NCI-H128 (cell line): ENCODE results near the gene HNRNPA2B1.

Experiments
- DNase-seq: peaks from one replicate; lab custom pipeline; 2025; ENCODE audit not compliant: unreplicated experiment; lab: John Stamatoyannopoulos, UW

The HNRNPA2B1 gene

GRCh38 chr7:26200444-26201246 lies at the start of gene HNRNPA2B1:
Gene HNRNPA2B1, minus strand, starts transcription at chr7:26200746. Its CDS starts 169 bp downstream, at chr7:26200577.
- peak; percentile 98 for DNase-seq

GRCh38 chr7:26250239-26250638 lies 49.7 kb upstream of the HNRNPA2B1 start:
- DNase-seq: no peak

GRCh38 chr7:26245150-26245549 lies 44.6 kb upstream of the HNRNPA2B1 start:
- DNase-seq: no peak

- DNase-seq: no peak
Measured at GRCh38 chr7:26238032-26238431, 37.5 kb upstream of the HNRNPA2B1 start.

GRCh38 chr7:26237035-26237807 lies 36.7 kb upstream of the HNRNPA2B1 start:
- no peak for DNase-seq

GRCh38 chr7:26233902-26234511 lies 33.5 kb upstream of the HNRNPA2B1 start:
- no peak for DNase-seq

GRCh38 chr7:26227987-26228386 lies 27.4 kb upstream of the HNRNPA2B1 start:
- DNase-seq: no peak

- DNase-seq: no peak
Measured at GRCh38 chr7:26224359-26224758, 23.8 kb upstream of the HNRNPA2B1 start.

GRCh38 chr7:26216049-26216448 lies 15.5 kb upstream of the HNRNPA2B1 start:
- DNase-seq: no peak

GRCh38 chr7:26213807-26214515 lies 13.4 kb upstream of the HNRNPA2B1 start:
- no peak for DNase-seq

- DNase-seq: no peak
Measured at GRCh38 chr7:26212921-26213718, 12.6 kb upstream of the HNRNPA2B1 start.

- no peak for DNase-seq
Measured at GRCh38 chr7:26208040-26208439, 7.5 kb upstream of the HNRNPA2B1 start.

- DNase-seq: no peak
Measured at GRCh38 chr7:26203016-26203415, 2.5 kb upstream of the HNRNPA2B1 start.

- no peak for DNase-seq
Measured at GRCh38 chr7:26202019-26202990, 1.8 kb upstream of the HNRNPA2B1 start.

GRCh38 chr7:26201247-26202018 lies 887 bp upstream of the HNRNPA2B1 start, which contains the start of gene CBX3:
Gene CBX3, plus strand, starts transcription at chr7:26201745. Its CDS starts 1,254 bp downstream, at chr7:26202999.
- DNase-seq: peak; percentile 92

- DNase-seq: no peak
Measured at GRCh38 chr7:26200038-26200443, 505 bp downstream of the HNRNPA2B1 start.

GRCh38 chr7:26199301-26200037 lies 1.1 kb downstream of the HNRNPA2B1 start:
- DNase-seq: no peak

GRCh38 chr7:26198781-26199169 lies 1.8 kb downstream of the HNRNPA2B1 start:
- DNase-seq: no peak
